OCI-LY3 (cell line): Measurements from ENCODE around the gene NAB1.
"Not testable (repeated sequence)": the region's sequence is repeated elsewhere in the genome, so short reads cannot be mapped to it uniquely, and the experiment has no call there.

Source experiments
- H2AFZ ChIP-seq: fragments of 200-600, 300-600 bp; shearing (Covaris generic); 2 replicates; pipeline ENCODE4 v1.6.0; 2014; ENCODE audit warnings: antibody characterized with exemption, low read depth, low read length
- H3K27ac ChIP-seq: fragments of 200-600, 300-600 bp; sonication (generic); 2 replicates; pipeline ENCODE4 v1.5.1; 2014; ENCODE audit warnings: mild to moderate bottlenecking, low read length, moderate library complexity, mixed read lengths
- H3K27me3 ChIP-seq: fragments of 200-600, 300-600 bp; sonication (generic); 2 replicates; pipeline ENCODE4 v1.6.1; 2014; ENCODE audit warnings: low read depth, low read length, mixed read lengths
- H3K36me3 ChIP-seq: fragments of 200-600, 300-600 bp; sonication (generic); replicated peaks from 2 replicates; pipeline ENCODE3; 2014; ENCODE audit warnings: low read depth, low read length, mixed read lengths
- H3K4me1 ChIP-seq: fragments of 300-600, 200-600 bp; sonication (generic); 2 replicates; pipeline ENCODE4 v1.6.1; 2014; ENCODE audit warnings: low read length, mixed read lengths
- H3K4me2 ChIP-seq: fragments of 200-600, 300-600 bp; sonication (generic); 2 replicates; pipeline ENCODE4 v1.6.1; 2014; ENCODE audit warnings: low read length, mixed read lengths
- H3K4me3 ChIP-seq: fragments of 300-600, 200-600 bp; sonication (generic); 2 replicates; pipeline ENCODE4 v1.5.1; 2014; ENCODE audit warnings: antibody characterized with exemption, mild to moderate bottlenecking, low read length, moderate library complexity
- H3K79me2 ChIP-seq: fragments of 300-600, 200-600 bp; shearing (Covaris generic); 2 replicates; pipeline ENCODE4 v1.6.1; 2014; ENCODE audit warnings: mild to moderate bottlenecking, low read length, mixed read lengths
- H3K9ac ChIP-seq: fragments of 300-600, 200-600 bp; shearing (Covaris generic); 2 replicates; pipeline ENCODE4 v1.6.0; 2014; ENCODE audit warnings: mild to moderate bottlenecking, low read length, moderate library complexity
- H3K9me3 ChIP-seq: fragments of 200-600, 300-600 bp; shearing (Covaris generic); 2 replicates; pipeline ENCODE4 v1.6.1; 2014; ENCODE audit warnings: low read length, mixed read lengths; ENCODE audit not compliant: insufficient read depth
- H4K20me1 ChIP-seq: fragments of 200-600, 300-600 bp; sonication (generic); 2 replicates; pipeline ENCODE4 v1.6.1; 2016; ENCODE audit warnings: low read length, mixed read lengths; ENCODE audit not compliant: insufficient read depth
- CTCF ChIP-seq: fragments of 200-600, 300-600 bp; sonication (generic); IDR thresholded peaks from 2 replicates; pipeline ENCODE4 v1.5.1; 2014; ENCODE audit warnings: antibody characterized with exemption, low read length, low read depth
- EZH2phosphoT487 ChIP-seq: fragments of 200-600 bp; shearing (Covaris generic); IDR thresholded peaks from 2 replicates; pipeline ENCODE4 v1.6.1; 2018; ENCODE audit warnings: antibody characterized with exemption, mixed run types, low read depth

The NAB1 gene

DNA sequence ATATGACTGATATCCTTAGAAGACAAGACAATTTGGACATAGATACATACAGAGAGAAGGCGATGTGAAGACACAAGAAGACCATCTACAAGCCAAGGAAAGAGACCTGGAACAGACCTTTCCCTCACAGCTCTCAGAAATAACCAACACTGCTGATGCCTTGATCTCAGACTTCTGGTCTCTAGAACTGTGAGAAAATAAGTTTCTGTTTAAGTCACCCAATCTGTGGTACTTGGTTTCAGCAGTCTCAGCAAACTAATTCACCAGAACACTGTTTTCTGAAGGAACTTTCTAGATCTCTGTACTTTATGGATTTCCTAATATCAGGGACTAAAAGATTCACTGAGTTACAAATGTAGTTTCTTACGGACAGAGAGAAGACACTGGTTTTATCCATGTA is 58.8 kb downstream of the NAB1 start:
- H3K27me3 ChIP-seq, result 0 out of 2 replicates have a peak, but pooled peaks cover 6% of the 10 kb centered on the region
- H3K4me1 ChIP-seq, result peaks cover 13% of the 10 kb centered on the region
- TF ChIP-seq EZH2phosphoT487 (no peak), CTCF (no peak)
- H4K20me1 ChIP-seq, result no peaks in the 10 kb centered on the region
- no peak overlapping the region for H3K27ac ChIP-seq
- H3K4me2 ChIP-seq, result no peak overlapping the region
- no peaks in the 10 kb centered on the region for H3K9me3 ChIP-seq
- no peaks in the 10 kb centered on the region for H3K79me2 ChIP-seq
- no peak overlapping the region for H3K9ac ChIP-seq
- no peak overlapping the region for H2AFZ ChIP-seq
- no peak overlapping the region for H3K4me3 ChIP-seq
- no peaks in the 10 kb centered on the region for H3K36me3 ChIP-seq

DNA sequence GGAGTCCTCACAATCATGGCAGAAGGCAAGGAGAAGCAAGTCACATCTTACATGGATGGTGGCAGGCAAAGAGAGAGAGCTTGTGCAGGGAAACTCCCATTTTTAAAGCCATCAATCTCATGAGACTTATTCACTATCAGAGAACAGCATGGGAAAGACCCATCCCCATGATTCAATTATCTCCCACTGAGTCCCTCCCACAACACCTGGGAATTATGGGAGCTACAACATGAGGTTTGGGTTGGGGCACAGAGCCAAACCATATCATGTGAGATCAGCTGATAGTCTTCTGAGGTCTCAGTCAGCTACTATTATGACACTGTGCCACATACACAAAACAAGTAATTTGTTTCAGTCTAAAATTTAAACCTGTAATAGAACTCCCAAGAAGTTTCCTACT is 59.8 kb downstream of the NAB1 start:
- not testable (repeated sequence) for H3K9me3 ChIP-seq, H3K79me2 ChIP-seq, H3K4me2 ChIP-seq, H3K4me3 ChIP-seq, H3K27me3 ChIP-seq, H3K27ac ChIP-seq, H2AFZ ChIP-seq, H4K20me1 ChIP-seq, H3K36me3 ChIP-seq, H3K9ac ChIP-seq
- peaks cover 12% of the 10 kb centered on the region for H3K4me1 ChIP-seq

DNA sequence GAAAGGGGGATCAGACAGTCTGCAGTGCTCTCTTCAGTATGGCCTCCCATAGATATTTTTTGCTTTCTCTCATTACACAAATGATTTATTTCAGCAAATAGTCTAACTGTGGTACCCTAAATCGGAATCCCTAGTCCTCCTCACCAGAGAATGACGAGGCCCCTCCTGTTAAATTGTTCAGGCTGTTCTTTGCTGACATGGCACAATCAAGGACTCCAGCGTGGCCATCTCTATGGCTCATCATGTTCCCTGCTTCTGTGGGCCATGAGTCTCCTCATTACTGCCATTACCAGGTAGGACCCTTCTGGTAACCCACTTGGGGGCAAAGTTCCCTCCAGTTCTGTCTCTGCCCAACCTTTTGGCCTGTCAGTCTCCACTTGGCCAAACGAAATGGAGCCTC is 62.2 kb downstream of the NAB1 start:
- H3K27me3 ChIP-seq, result no peaks in the 10 kb centered on the region; the same call in 1 of the 2 replicates
- peaks cover 5% of the 10 kb centered on the region for H3K4me1 ChIP-seq
- H3K36me3 ChIP-seq, result no peaks in the 10 kb centered on the region
- H3K4me3 ChIP-seq, result no peak overlapping the region
- H3K9me3 ChIP-seq, result no peaks in the 10 kb centered on the region
- H3K27ac ChIP-seq, result no peak overlapping the region
- H2AFZ ChIP-seq, result no peak overlapping the region
- H4K20me1 ChIP-seq, result no peaks in the 10 kb centered on the region
- no peak overlapping the region for H3K4me2 ChIP-seq
- H3K79me2 ChIP-seq, result no peaks in the 10 kb centered on the region
- no peak for TF ChIP-seq EZH2phosphoT487
- no peak for TF ChIP-seq CTCF
- no peak overlapping the region for H3K9ac ChIP-seq

DNA sequence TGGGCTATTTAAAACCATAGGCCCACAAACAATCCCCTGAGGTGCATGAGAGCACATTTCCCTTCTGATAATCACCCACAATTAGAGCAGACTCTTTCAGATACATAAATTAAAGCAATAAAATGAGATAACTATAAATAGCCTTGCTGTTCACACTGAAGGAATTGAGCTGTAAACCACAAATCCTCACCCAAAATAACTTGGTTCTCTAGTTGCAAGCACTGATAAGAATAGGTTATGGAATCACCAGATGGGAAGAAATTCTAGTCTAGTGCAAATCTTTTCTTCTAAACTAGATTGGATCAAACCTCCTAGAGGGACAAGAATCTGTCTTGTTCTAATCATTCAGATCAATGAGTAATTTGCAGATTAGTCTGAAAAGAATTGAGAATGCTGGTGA is 64.6 kb downstream of the NAB1 start:
- Histone ChIP-seq H3K9me3 (no peaks in the 10 kb centered on the region), H3K4me2 (no peak overlapping the region), H3K9ac (no peak overlapping the region), H4K20me1 (no peaks in the 10 kb centered on the region), H3K4me3 (no peak overlapping the region), H2AFZ (no peak overlapping the region), H3K79me2 (no peaks in the 10 kb centered on the region), H3K27ac (no peak overlapping the region), H3K27me3 (peaks cover 10% of the 10 kb centered on the region), H3K4me1 (peaks cover 14% of the 10 kb centered on the region), H3K36me3 (no peaks in the 10 kb centered on the region)
- TF ChIP-seq EZH2phosphoT487 (no peak), CTCF (no peak)

- Histone ChIP-seq H3K9me3 (no peaks in the 10 kb centered on the region), H3K27ac (no peak overlapping the region), H4K20me1 (no peaks in the 10 kb centered on the region), H3K36me3 (no peaks in the 10 kb centered on the region), H3K79me2 (no peaks in the 10 kb centered on the region), H3K27me3 (peaks cover 11% of the 10 kb centered on the region), H3K4me3 (no peak overlapping the region), H3K9ac (no peak overlapping the region), H2AFZ (no peak overlapping the region), H3K4me1 (peaks cover 27% of the 10 kb centered on the region), H3K4me2 (no peak overlapping the region)
- no peak for TF ChIP-seq CTCF
- no peak for TF ChIP-seq EZH2phosphoT487
Observed at GRCh38 chr2:190714958-190715357, 66.1 kb downstream of the NAB1 start.
